ENCODE measurements around the gene TRPC4AP. TPM values are rescaled to one million over a fixed set of nuclear protein-coding genes. Genes with fewer than 3 reads are reported as not detected.

The TRPC4AP gene
- total and polyA plus RNA-seq, 12 donors, result 33.8 to 87.2 (median 78.1) TPM

GRCh38 chr20:34952671-34953070, 139.9 kb downstream of the TRPC4AP start:
- Histone ChIP-seq H3K27ac (no peak overlapping the region), H3K27me3 (no peaks in the 10 kb centered on the region), H3K36me3 (replicated peaks in 1 of 2) (peaks cover 0 to 8% of the 10 kb centered on the region in 2 donors), H3K9me3 (replicated peaks in 1 of 3) (no peaks in the 10 kb centered on the region), H3K4me1 (replicated peaks in 1 of 2) (peaks cover 0 to 10% of the 10 kb centered on the region in 2 donors), H3K4me3 (no peak overlapping the region)
- DNase-seq, result no peak
- 76 to 90% (median 81%) methylated on average over 4 to 5 of the region's 5 CpGs for WGBS, 4 donors
- intact Hi-C loops (cut with DNase I), result loop anchor here in 1 of 2 donors (5.0 kb wide), 1 partner anchor 80 kb away; the partner anchor contains the start of gene GGT7
- TF ChIP-seq CTCF (IDR thresholded peaks at IDR 0.05), result no peak
- no peak for TF ChIP-seq POLR2A (IDR thresholded peaks at IDR 0.05)

MicroRNAs encoded within 50 kb of the gene (microRNA counts, 767-probe panel; counts per million panel counts)
- 0 to 4,800 counts per million in 2 donors for microRNA hsa-miR-499a-3p
- 0 counts per million in 2 donors for microRNA hsa-miR-499a-5p
- 0 counts per million in 2 donors for microRNA hsa-miR-499b-3p
- microRNA hsa-miR-499b-5p, result 0 counts per million in 2 donors

Small RNA genes lying within 50 kb of the gene (microRNA-seq; reads per million reads assigned to microRNA genes)
- gene MIR499A (0 reads per million in 3 donors), gene MIR499B (0 reads per million in 3 donors)

Small RNA genes lying within 50 kb of the gene (small RNA-seq; reads per million reads assigned to genes)
- gene MIR499A, result 0.08 to 0.12 reads per million in 2 donors
- gene RF00275, result 0 reads per million in 2 donors
- 0 reads per million in 2 donors for gene RNU6-407P

Other genes starting within 250 kb of the TRPC4AP start
- gene GGT7, start 220.0 kb downstream of the TRPC4AP start, total RNA-seq, result 10 to 100 TPM in 7 of 9 donors, 1 to 10 TPM in 2; 6.5 to 24.8 (median 15.1) TPM
- gene GGT7, start 220.0 kb downstream of the TRPC4AP start, polyA plus RNA-seq, result 10 to 100 TPM in 2 of 3 donors, 1 to 10 TPM in 1; 5.3 to 27.8 (median 12.2) TPM
- 100 to 1,000 TPM in 7 of 9 donors, 10 to 100 TPM in 2; 81.4 to 353 (median 132) TPM for gene ACSS2, start 216.2 kb downstream of the TRPC4AP start, total RNA-seq
- gene ACSS2, start 216.2 kb downstream of the TRPC4AP start, polyA plus RNA-seq, result 100 to 1,000 TPM; 148 to 386 (median 161) TPM
- gene GSS, start 137.0 kb downstream of the TRPC4AP start, total RNA-seq, result 10 to 100 TPM; 52.4 to 99.3 (median 79.3) TPM
- gene GSS, start 137.0 kb downstream of the TRPC4AP start, polyA plus RNA-seq, result 100 to 1,000 TPM in 2 of 3 donors, 10 to 100 TPM in 1; 61.9 to 120 (median 116) TPM
- gene MYH7B, start 136.9 kb downstream of the TRPC4AP start, total RNA-seq, result 1 to 10 TPM in 2 of 9 donors, under 1 TPM in 6, not detected in 1; 0.07 to 7.7 (median 0.44) TPM
- 1 to 10 TPM in 2 of 3 donors, under 1 TPM in 1; 0.11 to 9.6 (median 9.6) TPM for gene MYH7B, start 136.9 kb downstream of the TRPC4AP start, polyA plus RNA-seq
- 10 to 100 TPM; 29.3 to 62.5 (median 38.1) TPM for gene EDEM2, start 54.5 kb upstream of the TRPC4AP start, total RNA-seq
- 10 to 100 TPM; 16.2 to 39.4 (median 25.0) TPM for gene EDEM2, start 54.5 kb upstream of the TRPC4AP start, polyA plus RNA-seq
- gene PROCR, start 79.3 kb upstream of the TRPC4AP start, total RNA-seq, result 10 to 100 TPM in 8 of 9 donors, 1 to 10 TPM in 1; 5.7 to 87.0 (median 28.5) TPM
- gene PROCR, start 79.3 kb upstream of the TRPC4AP start, polyA plus RNA-seq, result 10 to 100 TPM; 21.4 to 51.7 (median 29.8) TPM
- gene MMP24, start 133.9 kb upstream of the TRPC4AP start, total RNA-seq, result 1 to 10 TPM in 7 of 9 donors, under 1 TPM in 2; 0.09 to 2.3 (median 1.3) TPM
- 1 to 10 TPM; 1.0 to 1.6 (median 1.4) TPM for gene MMP24, start 133.9 kb upstream of the TRPC4AP start, polyA plus RNA-seq
- 100 to 1,000 TPM in 2 of 9 donors, 10 to 100 TPM in 7; 24.8 to 141 (median 54.9) TPM for gene MMP24OS, start 185.3 kb upstream of the TRPC4AP start, total RNA-seq
- 100 to 1,000 TPM in 2 of 3 donors, 10 to 100 TPM in 1; 72.3 to 150 (median 144) TPM for gene MMP24OS, start 185.3 kb upstream of the TRPC4AP start, polyA plus RNA-seq
- gene EIF6, start 192.0 kb upstream of the TRPC4AP start, total RNA-seq, result 100 to 1,000 TPM in 5 of 9 donors, 10 to 100 TPM in 4; 56.7 to 263 (median 116) TPM
- 100 to 1,000 TPM in 2 of 3 donors, 10 to 100 TPM in 1; 85.4 to 145 (median 112) TPM for gene EIF6, start 192.0 kb upstream of the TRPC4AP start, polyA plus RNA-seq
- under 1 TPM in 1 of 9 donors, not detected in 8; 0.11 TPM for gene FAM83C, start 199.6 kb upstream of the TRPC4AP start, total RNA-seq
- gene FAM83C, start 199.6 kb upstream of the TRPC4AP start, polyA plus RNA-seq, result under 1 TPM in 1 of 3 donors, not detected in 2; 0.03 TPM